HL-60/S4 treated with retinoic acid at 250 ng/mL for 4 days and 3 days (cell line): ENCODE results near the gene DNAJC19.

Experiments used
- in situ Hi-C: fragments of 300-500 bp; cut with MboI; formaldehyde crosslinking; loops from 2 replicates; pipeline ENCODE4 v1.7.0; 2022; ENCODE audit warnings: low sequenced_read_pairs

The DNAJC19 gene

DNA sequence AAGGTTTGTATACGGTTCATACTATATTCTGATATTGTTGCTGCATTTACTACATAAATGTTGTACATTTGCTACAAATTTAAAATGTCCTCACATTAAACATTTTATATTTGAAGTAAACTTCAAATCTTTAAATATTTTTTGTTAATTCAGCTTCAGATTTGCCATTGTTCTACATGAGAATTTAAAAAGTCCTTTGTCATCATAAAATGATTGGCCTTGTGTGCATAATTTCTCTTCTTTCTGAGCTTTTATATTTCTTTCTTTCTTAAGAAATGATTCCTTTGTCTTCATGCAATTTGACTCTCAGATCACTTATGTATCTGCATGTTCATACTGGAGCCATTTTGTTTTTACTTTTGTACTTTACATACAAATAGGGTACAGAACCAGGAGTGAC lies 28.0 kb downstream of the DNAJC19 start:
- in situ Hi-C loops = no loop called here

DNA sequence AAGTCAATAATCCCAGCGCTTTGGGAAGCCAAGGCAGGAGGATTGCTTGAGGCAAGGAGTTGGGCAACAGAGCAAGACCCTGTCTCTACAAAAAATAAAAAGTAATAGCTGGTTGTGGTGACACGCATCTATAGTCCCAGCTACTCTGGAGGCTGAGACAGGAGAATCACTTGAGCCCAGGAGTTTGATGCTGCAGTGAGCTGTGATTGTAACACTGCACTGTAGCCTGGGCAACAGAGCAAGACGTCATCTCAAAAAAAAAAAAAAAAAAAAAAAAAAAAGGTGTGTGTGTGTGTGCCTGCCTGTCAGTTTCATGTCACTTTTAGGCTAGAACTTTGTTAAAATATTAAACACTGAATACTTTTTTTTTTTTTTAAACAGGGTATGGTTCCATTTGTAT lies 28.4 kb downstream of the DNAJC19 start:
- in situ Hi-C loops = no loop called here

DNA sequence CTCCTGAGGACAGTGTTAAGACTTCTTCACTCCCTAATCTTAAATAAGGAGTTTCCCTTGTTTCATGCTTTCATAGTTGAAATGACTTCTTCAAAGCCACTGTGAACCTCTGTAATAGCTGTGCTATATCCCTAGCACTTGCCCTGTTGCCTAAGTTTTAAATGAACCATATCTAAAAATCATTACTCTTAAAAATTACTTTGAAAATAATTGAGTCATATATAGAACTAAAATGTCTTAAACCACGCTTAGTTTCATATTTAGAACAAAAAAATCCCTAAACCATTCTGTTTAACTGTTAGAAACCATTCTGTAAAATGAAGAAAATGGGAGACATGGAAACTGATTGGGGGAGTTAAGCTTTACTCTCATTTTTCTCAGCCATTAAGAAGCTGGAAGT lies 29.8 kb downstream of the DNAJC19 start:
- in situ Hi-C loops = no loop called here

DNA sequence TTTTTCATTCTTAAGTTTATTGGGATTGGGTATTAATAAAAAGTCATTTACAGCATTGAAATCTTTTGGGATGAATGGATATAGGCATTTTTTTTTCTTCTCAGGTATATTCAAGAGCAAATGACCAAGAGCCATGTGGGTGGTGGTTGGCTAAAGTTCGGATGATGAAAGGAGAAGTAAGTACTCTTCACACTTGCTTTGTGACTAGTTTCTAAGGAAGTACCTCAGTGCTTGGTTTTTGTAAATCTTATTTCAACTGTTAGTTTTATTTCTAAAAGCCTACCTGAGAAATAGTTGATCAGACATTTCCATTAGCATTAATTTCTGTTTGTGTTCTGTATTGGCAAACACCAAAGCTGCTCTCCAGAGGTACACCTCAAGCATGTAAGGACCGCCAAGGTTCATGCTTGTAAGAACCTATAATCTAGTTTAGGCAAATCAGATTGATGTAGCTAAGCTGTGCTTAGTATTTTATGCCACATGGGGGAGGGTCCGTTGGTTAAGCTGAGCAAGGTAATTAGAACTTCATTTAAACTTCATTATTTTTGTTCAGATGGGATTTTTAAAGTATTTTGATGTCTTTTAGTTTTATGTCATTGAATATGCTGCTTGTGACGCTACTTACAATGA lies 41.7 kb downstream of the DNAJC19 start:
- in situ Hi-C loops = no loop called here

DNA sequence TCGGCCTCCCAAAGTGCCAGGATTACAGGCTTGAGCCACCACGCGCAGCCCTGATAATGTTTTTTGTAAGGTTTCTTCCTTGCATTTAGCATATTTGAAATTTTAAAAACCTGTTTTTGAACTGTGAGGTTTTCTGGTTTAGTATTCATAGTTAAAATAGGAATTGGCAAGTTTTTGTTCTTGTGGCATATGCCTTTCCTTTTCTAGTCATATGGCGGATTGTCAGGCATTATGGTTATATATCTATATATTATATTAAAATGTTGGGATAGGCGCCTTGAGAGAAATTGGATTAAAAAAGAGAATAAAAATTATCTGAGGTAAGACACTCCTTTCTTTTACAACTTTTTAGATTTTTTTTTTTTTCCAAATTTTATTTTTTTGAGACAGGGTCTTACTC lies 48.7 kb downstream of the DNAJC19 start:
- in situ Hi-C loops = no loop called here

DNA sequence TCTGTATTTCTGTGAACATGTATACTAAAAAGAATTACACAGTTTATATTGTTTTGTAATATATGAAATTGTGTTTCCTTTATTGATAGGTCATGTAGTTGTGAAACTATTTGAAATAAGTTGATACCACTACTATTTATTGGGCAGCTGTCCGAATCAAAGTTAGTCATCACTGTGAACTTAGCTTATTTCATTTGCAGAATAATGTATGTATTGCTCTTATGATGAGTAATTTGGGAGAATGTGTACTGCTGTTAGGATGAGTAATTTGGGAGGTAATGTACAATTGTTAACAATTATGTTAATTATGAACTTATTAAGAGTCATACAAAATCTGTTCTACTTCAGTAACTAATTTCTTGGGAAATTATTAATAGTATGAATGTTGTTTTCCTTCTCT lies 54.9 kb downstream of the DNAJC19 start:
- in situ Hi-C loops = no loop called here
